SK-N-MC (cell line): Measurements from ENCODE around the gene TFR2.
A peak's percentile ranks its signal among the peaks of the same experiment; 100 is the strongest.

Experiments used
- DNase-seq: peaks from one replicate; pipeline ENCODE4 v3.0.0-alpha.2; 2011; ENCODE audit warnings: low read depth, low spot score
- H3K27ac ChIP-seq: fragments of 200-600 bp; sonication (generic); 2 replicates; pipeline ENCODE4 v1.5.1; 2016; ENCODE audit warnings: mixed run types
- H3K36me3 ChIP-seq: fragments of 200-600 bp; sonication (generic); 2 replicates; pipeline ENCODE4 v1.6.1; 2017; ENCODE audit warnings: antibody characterized with exemption, low read length, mixed read lengths; ENCODE audit not compliant: insufficient read depth
- H3K4me3 ChIP-seq: fragments of 200-600 bp; sonication (generic); 2 replicates; pipeline ENCODE4 v1.5.1; 2016
- H3K9ac ChIP-seq: fragments of 200-600 bp; sonication (generic); 2 replicates; pipeline ENCODE4 v1.8.0; 2017; ENCODE audit warnings: mixed run types, mixed read lengths; ENCODE audit not compliant: insufficient read length
- H3K9me3 ChIP-seq: fragments of 200-600 bp; sonication (generic); 2 replicates; pipeline ENCODE4 v1.6.1; 2017; ENCODE audit warnings: low read depth, mild to moderate bottlenecking, antibody characterized with exemption, low read length, moderate library complexity, mixed read lengths
- EZH2 ChIP-seq: fragments of 200-600 bp; sonication (generic); IDR thresholded peaks from one replicate; pipeline ENCODE4 v1.6.1; 2017; ENCODE audit warnings: antibody characterized with exemption
- FOXP2 ChIP-seq: optimal IDR thresholded peaks from 2 replicates; pipeline ENCODE3; 2011; ENCODE audit warnings: mild to moderate bottlenecking, moderate library complexity; ENCODE audit not compliant: insufficient read depth; ENCODE audit errors: extremely low read length, control extremely low read depth
- POLR2AphosphoS5 ChIP-seq: IDR thresholded peaks from 2 replicates; pipeline ENCODE4 v1.6.1; 2012; ENCODE audit warnings: mild to moderate bottlenecking, low read depth, low read length, borderline replicate concordance

TFR2 gene

DNA sequence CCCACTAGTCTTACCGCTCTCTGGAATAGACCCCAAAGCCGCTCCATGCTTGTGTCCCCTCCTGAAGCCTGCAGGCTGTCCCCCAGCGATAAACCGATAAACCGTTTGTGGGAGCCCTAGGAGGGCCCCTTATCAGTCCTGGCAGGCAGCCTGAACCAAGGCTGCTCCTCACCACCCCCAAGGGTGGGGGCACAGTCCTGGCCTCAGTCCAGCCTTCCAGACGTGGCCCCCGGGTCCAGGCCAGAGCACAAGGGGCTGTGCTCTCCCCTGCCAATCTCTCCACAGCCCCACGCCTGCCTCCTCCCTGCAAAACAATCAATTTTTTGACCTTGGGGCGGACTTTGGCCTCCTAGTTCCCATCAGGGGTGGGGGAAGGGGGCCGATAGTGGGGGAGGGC, at the start of gene TFR2:
TFR2 (minus strand) TSS at position 90 of the 397 bp plus-strand sequence; CDS start at position 47, 43 bp downstream.
- Histone ChIP-seq H3K9ac (no peak within 1 kb of the TSS), H3K27ac (no peak within 1 kb of the TSS)

GRCh38 chr7:100689230-100690135, 48.1 kb upstream of the TFR2 start:
- no peak for TF ChIP-seq FOXP2
- no peak for TF ChIP-seq EZH2
- no peak for TF ChIP-seq POLR2AphosphoS5
- no peak for DNase-seq

More for the DNA sequence above, at the start of gene TFR2:
- Histone ChIP-seq H3K4me3 (no peak within 1 kb of the TSS), H3K9me3 (no peaks in the 10 kb centered on the region), H3K36me3 (no peaks in the 10 kb centered on the region)
- DNase-seq = no peak
- TF ChIP-seq FOXP2 = no peak

GRCh38 chr7:100688326-100688860, 47.0 kb upstream of the TFR2 start:
- Histone ChIP-seq H3K9me3 (no peaks in the 10 kb centered on the region), H3K36me3 (peaks cover 63% of the 10 kb centered on the region), H3K4me3 (no peak overlapping the region), H3K27ac (no peak overlapping the region), H3K9ac (no peak overlapping the region)
- no peak for TF ChIP-seq EZH2
- TF ChIP-seq FOXP2 = no peak
- TF ChIP-seq POLR2AphosphoS5 = no peak
- DNase-seq = no peak

More at GRCh38 chr7:100689230-100690135, 48.1 kb upstream of the TFR2 start:
- peaks cover 53% of the 10 kb centered on the region for H3K36me3 ChIP-seq
- no peak overlapping the region for H3K4me3 ChIP-seq
- H3K9ac ChIP-seq = peak overlapping the region; percentile 33
- H3K9me3 ChIP-seq = no peaks in the 10 kb centered on the region
- no peak overlapping the region for H3K27ac ChIP-seq

DNA sequence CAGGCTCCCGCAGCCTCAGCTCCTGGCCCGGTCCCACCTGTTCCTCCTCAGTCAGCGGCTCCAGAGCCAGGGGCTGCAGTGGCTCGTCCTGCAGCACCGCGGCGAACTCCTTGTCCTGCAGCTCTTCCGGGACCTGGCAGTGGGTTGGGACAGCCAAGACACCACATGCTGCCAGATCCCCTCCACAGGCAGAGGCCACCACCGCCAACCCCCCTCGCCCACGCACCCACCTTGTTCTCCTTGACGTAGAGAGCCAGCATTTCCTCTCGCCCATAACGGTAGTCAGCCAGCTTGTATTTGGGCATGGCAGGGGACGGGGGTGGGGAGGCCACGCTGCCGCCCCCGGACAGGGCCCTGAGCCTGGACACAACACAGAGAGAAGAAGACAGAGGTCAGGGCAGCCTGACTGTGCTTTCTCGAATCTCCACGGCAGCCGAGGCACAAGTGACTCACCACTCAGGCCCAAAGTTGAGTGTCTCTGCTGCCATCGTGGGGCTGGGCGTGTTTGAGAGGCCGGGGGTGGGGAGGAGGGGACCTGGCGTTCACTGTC, 46.5 kb upstream of the TFR2 start:
- no peaks in the 10 kb centered on the region for H3K9me3 ChIP-seq
- no peak overlapping the region for H3K27ac ChIP-seq
- no peak overlapping the region for H3K4me3 ChIP-seq
- DNase-seq = no peak
- TF ChIP-seq EZH2 (no peak), FOXP2 (no peak), POLR2AphosphoS5 (no peak; the same call in 1 of the 2 replicates)
- peaks cover 69% of the 10 kb centered on the region for H3K36me3 ChIP-seq
- no peak overlapping the region for H3K9ac ChIP-seq

- no peak for TF ChIP-seq EZH2
- no peak for TF ChIP-seq POLR2AphosphoS5
- no peak for TF ChIP-seq FOXP2
- H3K9ac ChIP-seq = no peak overlapping the region
- peaks cover 74% of the 10 kb centered on the region for H3K36me3 ChIP-seq
- no peak overlapping the region for H3K4me3 ChIP-seq
- H3K9me3 ChIP-seq = no peaks in the 10 kb centered on the region
- no peak overlapping the region for H3K27ac ChIP-seq
- no peak for DNase-seq
Observed at GRCh38 chr7:100687261-100687660, 45.9 kb upstream of the TFR2 start.

- no peaks in the 10 kb centered on the region for H3K9me3 ChIP-seq
Observed at GRCh38 chr7:100686822-100687211, 45.5 kb upstream of the TFR2 start.

DNA sequence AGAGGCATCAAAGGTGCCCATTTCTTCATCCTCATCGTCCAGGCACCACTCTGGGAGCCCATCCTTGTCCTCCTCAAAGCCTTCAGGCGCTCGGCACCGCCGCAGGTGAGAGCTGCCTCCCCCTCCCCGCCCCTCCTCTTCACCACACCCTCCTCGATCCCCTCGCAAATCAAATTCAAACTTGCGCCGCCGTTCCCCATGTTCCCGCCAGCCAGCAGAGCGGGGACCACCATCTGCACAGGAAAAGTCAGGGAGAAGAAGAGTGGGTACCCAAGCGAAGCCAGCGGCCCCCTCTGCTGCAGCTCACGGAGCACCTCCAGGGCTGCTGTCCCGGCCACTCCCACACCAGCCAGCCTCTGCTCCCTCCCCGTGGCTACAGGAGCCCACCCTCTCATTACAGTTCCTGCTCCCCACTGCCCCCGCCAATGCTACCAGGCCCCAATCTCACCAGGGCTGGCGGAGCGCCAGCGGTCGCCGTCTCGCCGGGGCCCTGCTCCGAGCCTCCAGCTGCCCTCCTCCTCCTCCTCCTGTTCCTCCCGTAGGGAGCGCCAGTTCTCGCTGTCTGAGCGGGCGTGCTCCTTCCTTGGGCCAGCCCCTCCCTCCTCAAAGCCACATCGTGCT, 45.0 kb upstream of the TFR2 start:
- peaks cover 82% of the 10 kb centered on the region for H3K36me3 ChIP-seq
- DNase-seq = no peak
- no peak overlapping the region for H3K4me3 ChIP-seq
- TF ChIP-seq FOXP2 = no peak
- no peak for TF ChIP-seq EZH2
- TF ChIP-seq POLR2AphosphoS5 = no peak
- H3K9ac ChIP-seq = no peak overlapping the region
- H3K9me3 ChIP-seq = no peaks in the 10 kb centered on the region
- no peak overlapping the region for H3K27ac ChIP-seq

More at GRCh38 chr7:100686822-100687211, 45.5 kb upstream of the TFR2 start:
- TF ChIP-seq POLR2AphosphoS5 (no peak), FOXP2 (no peak), EZH2 (no peak)
- Histone ChIP-seq H3K4me3 (no peak overlapping the region), H3K27ac (no peak overlapping the region), H3K9ac (no peak overlapping the region), H3K36me3 (peaks cover 79% of the 10 kb centered on the region)
- DNase-seq = no peak

GRCh38 chr7:100685631-100686145, 44.3 kb upstream of the TFR2 start:
- Histone ChIP-seq H3K36me3 (peaks cover 86% of the 10 kb centered on the region), H3K27ac (no peak overlapping the region), H3K9me3 (no peaks in the 10 kb centered on the region), H3K4me3 (no peak overlapping the region), H3K9ac (no peak overlapping the region)
- no peak for DNase-seq
- TF ChIP-seq POLR2AphosphoS5 (no peak), FOXP2 (no peak), EZH2 (no peak)
